ENCODE data around the gene WRAP73.

Gene WRAP73

GRCh38 chr1:3649342-3650247, at the start of gene WRAP73:
Gene WRAP73, minus strand, starts transcription at chr1:3650103. Its CDS starts 104 bp downstream, at chr1:3649999.
- peak; percentile 91 for DNase-seq

- no peak for DNase-seq
These were observed 49.7 kb upstream of the WRAP73 start for GRCh38 chr1:3699596-3699995.

- no peak for DNase-seq
These were observed 48.9 kb upstream of the WRAP73 start for GRCh38 chr1:3698660-3699408.

GRCh38 chr1:3697810-3698209, 47.9 kb upstream of the WRAP73 start:
- no peak for DNase-seq

GRCh38 chr1:3697104-3697503, 47.2 kb upstream of the WRAP73 start:
- no peak for DNase-seq

GRCh38 chr1:3696689-3697088, 46.8 kb upstream of the WRAP73 start:
- no peak for DNase-seq

GRCh38 chr1:3695326-3696217, 45.7 kb upstream of the WRAP73 start:
- DNase-seq, result peak; percentile 95

GRCh38 chr1:3693321-3693720, 43.4 kb upstream of the WRAP73 start:
- no peak for DNase-seq

GRCh38 chr1:3692598-3692997, 42.7 kb upstream of the WRAP73 start:
- DNase-seq, result no peak

GRCh38 chr1:3691421-3692204, 41.7 kb upstream of the WRAP73 start:
- DNase-seq, result no peak

GRCh38 chr1:3690282-3691065, 40.6 kb upstream of the WRAP73 start:
- no peak for DNase-seq

- no peak for DNase-seq
These were observed 39.3 kb upstream of the WRAP73 start for GRCh38 chr1:3689138-3689750.

- no peak for DNase-seq
These were observed 38.6 kb upstream of the WRAP73 start for GRCh38 chr1:3688356-3689137.

- no peak for DNase-seq
These were observed 37.6 kb upstream of the WRAP73 start for GRCh38 chr1:3687504-3687903.

GRCh38 chr1:3685906-3686305, 36.0 kb upstream of the WRAP73 start:
- no peak for DNase-seq

GRCh38 chr1:3685222-3685621, 35.3 kb upstream of the WRAP73 start:
- no peak for DNase-seq

GRCh38 chr1:3683992-3684391, 34.1 kb upstream of the WRAP73 start:
- DNase-seq, result no peak

- no peak for DNase-seq
These were observed 33.3 kb upstream of the WRAP73 start for GRCh38 chr1:3683197-3683596.

GRCh38 chr1:3681898-3682806, 32.2 kb upstream of the WRAP73 start:
- no peak for DNase-seq

Data from 8988T (cell line).